ENCODE data around the gene ADM. TPM values are rescaled to one million over a fixed set of nuclear protein-coding genes. Genes with fewer than 3 reads are reported as not detected.

The ADM gene, protein sequence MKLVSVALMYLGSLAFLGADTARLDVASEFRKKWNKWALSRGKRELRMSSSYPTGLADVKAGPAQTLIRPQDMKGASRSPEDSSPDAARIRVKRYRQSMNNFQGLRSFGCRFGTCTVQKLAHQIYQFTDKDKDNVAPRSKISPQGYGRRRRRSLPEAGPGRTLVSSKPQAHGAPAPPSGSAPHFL
- 127 and 799 TPM in 2 replicates for total RNA-seq

GRCh38 chr11:10304495-10305261 is at the start of gene ADM:
ADM (plus strand) TSS chr11:10305073; CDS start chr11:10305701, 628 bp downstream.

DNA sequence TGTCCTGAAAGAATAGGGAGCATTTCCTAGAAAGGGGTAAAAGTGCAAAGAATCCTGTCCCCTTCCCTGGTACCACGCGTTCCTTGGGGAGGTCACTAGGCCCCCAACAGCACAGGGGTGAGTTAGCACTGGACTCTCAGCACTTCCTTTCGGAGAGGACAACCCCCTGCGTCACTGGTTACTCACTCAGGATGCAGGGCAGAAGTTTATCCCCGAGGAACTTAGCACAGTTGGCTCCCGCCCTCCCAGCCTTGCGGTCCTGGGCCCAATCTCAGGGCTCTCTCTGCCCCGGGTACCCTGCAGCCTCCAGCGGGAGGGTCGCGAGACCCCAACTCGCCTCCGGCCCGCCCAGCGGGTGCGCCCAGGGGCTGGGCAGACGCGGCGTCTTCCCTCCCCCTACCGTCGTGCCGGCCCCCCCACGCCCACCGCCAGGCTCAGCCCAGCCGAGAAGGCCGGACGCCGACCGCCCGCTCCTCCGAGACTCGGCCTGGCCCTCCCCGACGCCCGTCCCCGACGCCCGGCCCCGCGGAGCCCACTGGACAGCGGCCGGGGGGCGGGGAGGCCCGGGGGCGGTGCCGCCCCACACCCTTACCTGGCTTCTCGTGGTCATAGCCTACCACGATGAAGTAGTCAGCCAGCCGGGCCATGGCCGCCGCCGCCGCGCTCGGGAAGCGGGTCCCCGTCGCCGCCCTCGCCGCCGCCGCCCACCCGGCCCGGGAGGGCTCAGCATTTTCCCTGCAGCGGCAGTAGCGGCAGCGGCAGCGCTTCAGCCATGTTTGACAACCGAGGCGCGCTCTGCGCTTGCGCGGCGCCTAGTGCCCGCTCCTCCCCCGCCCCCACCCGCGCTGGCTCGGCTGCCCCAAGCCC is 11.2 kb upstream of the ADM start, which contains the start of gene SBF2:
Gene SBF2 (minus strand): TSS at position 797 of the 867 bp plus-strand sequence. CDS start 150 bp downstream, at position 647.

Other genes starting within 250 kb of the ADM start
- gene SBF2, start 10.9 kb upstream of the ADM start, total RNA-seq, result 24.8 and 43.3 TPM in 2 replicates
- 8.2 and 8.3 TPM in 2 replicates for gene AMPD3, start 150.2 kb downstream of the ADM start, total RNA-seq
- gene RNF141, start 236.1 kb downstream of the ADM start, total RNA-seq, result 58.3 and 63.9 TPM in 2 replicates

Data from tracheal epithelial cell (primary cell).